Erythroblast (primary cell): ENCODE results near the gene CNOT1.

Experiments used
- GATA1 ChIP-seq: IDR thresholded peaks from 2 replicates; pipeline ENCODE4 v1.6.1; 2011; ENCODE audit warnings: low read depth, mild to moderate bottlenecking, control low read depth, low read length, moderate library complexity
- POLR2A ChIP-seq: IDR thresholded peaks from 2 replicates; pipeline ENCODE4 v1.6.1; 2011; ENCODE audit warnings: mild to moderate bottlenecking, low read length

- TF ChIP-seq POLR2A (no peak), GATA1 (no peak)
Observed at GRCh38 chr16:58515871-58516767, 113.5 kb downstream of the CNOT1 start.
